ENCODE measurements around the gene FIZ1.
A peak's percentile ranks its signal among the peaks of the same experiment; 100 is the strongest.

FIZ1 gene

GRCh38 chr19:55623130-55623529, 23.8 kb upstream of the FIZ1 start:
- Histone ChIP-seq H3K27ac (peak overlapping the region in 1 of 2 donors; percentile 99), H3K4me3 (no peak overlapping the region)
- TF ChIP-seq CTCF (IDR thresholded peaks at IDR 0.05): no peak
- DNase-seq (ENCODE audit: low spot score): no peak

- Histone ChIP-seq H3K4me3 (no peak overlapping the region), H3K27ac (no peak overlapping the region)
- no peak for DNase-seq (ENCODE audit: low spot score)
- TF ChIP-seq CTCF (IDR thresholded peaks at IDR 0.05): no peak
Measured at GRCh38 chr19:55622242-55622969, 23.1 kb upstream of the FIZ1 start.

GRCh38 chr19:55621673-55622231, 22.4 kb upstream of the FIZ1 start:
- no peak for TF ChIP-seq CTCF (IDR thresholded peaks at IDR 0.05)
- H3K27ac ChIP-seq: no peak overlapping the region

GRCh38 chr19:55621205-55621672, 21.9 kb upstream of the FIZ1 start:
- no peak for TF ChIP-seq CTCF (IDR thresholded peaks at IDR 0.05)
- no peak overlapping the region for H3K27ac ChIP-seq
- no peak overlapping the region for H3K4me3 ChIP-seq
- no peak for DNase-seq (ENCODE audit: low spot score)

More at GRCh38 chr19:55621673-55622231, 22.4 kb upstream of the FIZ1 start:
- DNase-seq (ENCODE audit: low spot score): no peak
- H3K4me3 ChIP-seq: no peak overlapping the region

GRCh38 chr19:55620410-55621204, 21.3 kb upstream of the FIZ1 start:
- Histone ChIP-seq H3K27ac (no peak overlapping the region), H3K4me3 (no peak overlapping the region)
- DNase-seq (ENCODE audit: low spot score): no peak
- TF ChIP-seq CTCF (IDR thresholded peaks at IDR 0.05): no peak

- no peak for DNase-seq (ENCODE audit: low spot score)
- Histone ChIP-seq H3K4me3 (no peak overlapping the region), H3K27ac (no peak overlapping the region)
- TF ChIP-seq CTCF (IDR thresholded peaks at IDR 0.05): no peak
Measured at GRCh38 chr19:55619286-55619685, 20.0 kb upstream of the FIZ1 start.
